ENCODE measurements around the gene RELN.
"Not testable (repeated sequence)": the region's sequence is repeated elsewhere in the genome, so short reads cannot be mapped to it uniquely, and the experiment has no call there.

Gene RELN

GRCh38 chr7:103940382-103941268 lies 48.8 kb downstream of the RELN start:
- no peak for DNase-seq

- no peak for DNase-seq
Observed at GRCh38 chr7:103937680-103938079, 51.8 kb downstream of the RELN start.

GRCh38 chr7:103936558-103936957 lies 52.9 kb downstream of the RELN start:
- no peak for DNase-seq

DNA sequence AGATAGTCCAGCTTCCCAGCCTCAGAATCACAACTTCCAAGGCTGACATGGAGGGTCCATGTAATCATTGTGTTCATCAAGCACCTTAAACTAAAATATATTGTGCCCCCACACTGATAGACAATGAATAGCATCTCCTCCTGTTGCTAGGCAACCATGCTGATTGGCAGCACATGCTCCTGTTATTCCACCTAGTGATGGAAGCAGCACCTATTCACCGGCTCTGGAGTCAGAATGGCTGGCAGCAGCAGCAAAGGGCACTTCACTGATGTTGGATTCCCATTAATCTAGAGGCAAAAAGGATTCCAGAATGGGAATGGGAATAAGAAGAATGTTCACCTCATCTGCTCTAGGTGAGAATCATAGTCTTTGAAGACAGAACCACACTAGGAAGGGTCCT lies 55.0 kb downstream of the RELN start:
- DNase-seq: no peak

GRCh38 chr7:103932389-103932788 lies 57.1 kb downstream of the RELN start:
- no peak for DNase-seq

- peak; percentile 4 for DNase-seq
Observed at GRCh38 chr7:103929901-103930311, 59.6 kb downstream of the RELN start.

- DNase-seq: no peak
Observed at GRCh38 chr7:103928581-103928980, 60.9 kb downstream of the RELN start.

DNA sequence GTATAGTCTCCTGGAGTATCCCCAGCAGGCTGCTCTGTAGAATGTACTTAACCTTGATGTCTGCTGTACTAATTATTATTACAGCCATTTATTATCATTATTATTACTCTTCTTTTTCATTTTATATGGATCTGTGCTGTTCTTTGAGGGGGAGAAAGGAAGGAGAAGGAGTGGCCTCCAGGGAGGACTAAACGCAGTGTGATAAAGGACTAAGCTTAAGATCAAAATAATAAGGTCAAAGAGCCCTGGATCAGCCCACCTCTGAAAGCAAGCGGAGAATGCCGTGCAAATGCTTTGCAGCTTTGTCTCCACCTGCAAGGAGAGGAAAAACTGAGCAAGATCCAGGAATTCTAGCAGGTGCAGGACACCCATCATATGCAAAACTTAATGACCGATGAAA lies 65.3 kb downstream of the RELN start:
- no peak for DNase-seq

DNA sequence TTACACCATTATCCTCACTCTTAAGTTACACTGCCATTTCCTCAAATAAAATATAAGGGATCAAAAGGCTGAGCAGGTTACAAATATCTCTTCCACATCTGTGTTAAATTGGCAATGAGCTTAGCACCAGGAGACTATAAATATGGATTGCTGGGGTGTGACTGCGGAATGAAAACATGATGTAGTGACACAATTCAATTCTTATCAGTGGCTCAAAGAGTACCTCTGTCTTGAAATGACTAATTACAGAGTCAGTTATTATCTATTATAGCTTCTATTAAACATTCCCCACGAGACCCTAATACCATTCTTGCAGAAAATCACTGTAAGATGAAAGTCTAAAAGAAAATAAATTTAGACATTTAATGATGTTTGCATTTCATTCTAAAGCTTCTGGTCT lies 67.1 kb downstream of the RELN start:
- no peak for DNase-seq

GRCh38 chr7:103921692-103922091 lies 67.8 kb downstream of the RELN start:
- no peak for DNase-seq

GRCh38 chr7:103919272-103919868 lies 70.1 kb downstream of the RELN start:
- DNase-seq: no peak

GRCh38 chr7:103918631-103919271 lies 70.7 kb downstream of the RELN start:
- no peak for DNase-seq

GRCh38 chr7:103915680-103916357 lies 73.6 kb downstream of the RELN start:
- DNase-seq: no peak

- DNase-seq: no peak
Observed at GRCh38 chr7:103914147-103914899, 75.1 kb downstream of the RELN start.

DNA sequence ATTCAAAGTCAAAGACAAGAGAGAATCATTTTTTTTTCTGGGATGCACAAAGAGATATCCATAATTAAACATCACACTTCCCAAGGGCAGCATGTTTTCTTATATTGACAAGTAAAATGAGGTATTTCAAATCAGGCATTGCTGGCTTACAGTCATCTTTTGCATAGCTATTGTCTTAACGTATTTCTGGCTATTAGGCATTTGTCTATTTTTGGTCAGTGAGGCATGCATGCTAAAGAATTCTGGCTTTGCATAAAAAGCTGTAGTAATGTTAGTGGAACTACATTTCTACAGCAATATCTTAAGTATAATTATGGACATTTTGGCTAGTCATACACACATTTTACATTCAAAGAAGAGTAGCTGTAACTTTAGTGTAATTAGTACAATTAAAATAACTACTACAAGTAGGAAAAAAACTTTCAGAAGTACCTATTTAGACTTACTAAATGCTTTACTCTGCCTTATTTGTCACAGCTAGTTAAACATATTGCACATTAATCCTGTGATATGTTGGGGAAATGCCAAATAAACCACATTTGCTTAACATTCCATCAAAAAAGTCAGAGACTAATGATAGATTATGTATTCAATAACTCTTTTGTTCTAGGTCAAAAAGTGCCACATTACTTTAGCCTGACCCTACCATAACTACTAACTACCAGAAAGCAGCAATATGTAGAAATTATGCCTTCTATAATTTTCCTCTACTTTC lies 76.4 kb downstream of the RELN start:
- no peak for DNase-seq

- not testable (repeated sequence) for DNase-seq
Observed at GRCh38 chr7:103911015-103911414, 78.4 kb downstream of the RELN start.

- DNase-seq: no peak
Observed at GRCh38 chr7:103905997-103906396, 83.5 kb downstream of the RELN start.

DNA sequence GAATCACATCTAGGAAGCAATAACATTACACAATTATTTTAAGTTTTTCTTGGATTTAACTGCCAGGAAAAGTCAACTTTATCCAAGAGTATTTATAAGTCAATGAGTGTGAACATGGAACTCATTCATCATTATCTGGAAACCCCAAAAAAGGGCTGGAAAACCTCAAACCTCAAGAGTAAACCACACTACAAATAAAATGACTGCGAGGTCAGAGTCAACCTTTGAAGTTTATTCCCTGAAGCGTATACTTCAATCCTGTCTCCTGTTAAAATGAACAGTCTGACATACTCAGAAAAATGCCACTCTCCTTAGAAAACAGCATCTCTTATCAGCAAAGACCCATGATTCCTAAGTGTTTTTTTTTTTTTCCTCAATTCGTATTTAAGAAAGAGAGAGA lies 86.5 kb downstream of the RELN start:
- no peak for DNase-seq

DNA sequence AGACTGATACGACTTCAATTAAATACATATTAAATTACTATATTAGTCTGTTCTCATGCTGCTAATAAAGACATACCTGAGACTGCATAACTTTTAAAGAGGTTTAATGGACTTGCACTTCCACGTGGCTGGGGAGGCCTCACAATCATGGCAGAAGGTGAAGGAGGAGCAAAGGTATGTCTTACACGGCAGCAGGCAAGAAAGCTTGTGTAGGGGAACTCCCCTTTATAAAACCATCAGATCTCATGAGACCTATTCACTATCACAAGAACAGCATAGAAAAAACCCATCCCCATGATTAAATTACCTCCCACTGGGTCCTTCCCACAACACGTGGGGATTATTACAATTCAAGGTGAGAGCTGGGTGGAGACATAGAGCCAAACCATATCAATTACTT lies 92.6 kb downstream of the RELN start:
- not testable (repeated sequence) for DNase-seq

- no peak for DNase-seq
Observed at GRCh38 chr7:103894656-103895596, 94.5 kb downstream of the RELN start.

DNA sequence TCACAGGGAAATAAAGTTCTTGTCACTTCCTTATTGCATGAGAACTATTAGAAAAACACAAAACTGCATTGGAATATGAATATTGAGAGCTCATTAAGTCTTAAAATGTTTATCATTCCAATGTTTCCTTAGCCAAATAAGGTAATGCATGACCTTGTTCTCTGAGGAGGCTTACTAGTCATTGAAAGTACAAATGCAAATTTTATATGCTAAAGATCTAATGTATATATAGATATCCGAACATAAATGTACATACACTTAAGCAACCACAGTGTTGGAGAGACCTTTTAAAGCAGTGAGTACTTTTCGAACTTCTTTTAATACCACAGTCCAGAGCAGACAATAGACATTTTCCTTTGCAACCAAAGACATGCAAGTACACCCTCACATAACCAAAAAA lies 96.1 kb downstream of the RELN start:
- DNase-seq: no peak
